UCSD-AML1 (cell line): ENCODE data around the gene CAVIN2.

Source experiments
- DNase-seq: peaks from one replicate; lab custom pipeline; 2025; ENCODE audit not compliant: unreplicated experiment; lab: John Stamatoyannopoulos, UW

The CAVIN2 gene

GRCh38 chr2:191840921-191841320, 6.0 kb downstream of the CAVIN2 start:
- DNase-seq: no peak

GRCh38 chr2:191839918-191840804, 6.7 kb downstream of the CAVIN2 start:
- DNase-seq: no peak

- DNase-seq: no peak
These were observed 8.4 kb downstream of the CAVIN2 start for GRCh38 chr2:191838526-191838925.

- peak; percentile 56 for DNase-seq
These were observed 9.8 kb downstream of the CAVIN2 start for GRCh38 chr2:191836853-191837769.

- peak; percentile 25 for DNase-seq
These were observed 10.4 kb downstream of the CAVIN2 start for GRCh38 chr2:191836471-191836852.

GRCh38 chr2:191835539-191836350, 11.1 kb downstream of the CAVIN2 start:
- no peak for DNase-seq

- no peak for DNase-seq
These were observed 11.8 kb downstream of the CAVIN2 start for GRCh38 chr2:191835100-191835499.

- no peak for DNase-seq
These were observed 13.5 kb downstream of the CAVIN2 start for GRCh38 chr2:191833356-191833755.

- DNase-seq: no peak
These were observed 14.2 kb downstream of the CAVIN2 start for GRCh38 chr2:191832668-191833067.

- peak; percentile 52 for DNase-seq
These were observed 15.4 kb downstream of the CAVIN2 start for GRCh38 chr2:191831410-191831994.

GRCh38 chr2:191824398-191824797, 22.5 kb downstream of the CAVIN2 start:
- DNase-seq: no peak

- DNase-seq: no peak
These were observed 25.8 kb downstream of the CAVIN2 start for GRCh38 chr2:191821078-191821477.

- no peak for DNase-seq
These were observed 28.1 kb downstream of the CAVIN2 start for GRCh38 chr2:191818725-191819350.

- DNase-seq: no peak
These were observed 28.8 kb downstream of the CAVIN2 start for GRCh38 chr2:191818133-191818532.

- DNase-seq: no peak
These were observed 31.9 kb downstream of the CAVIN2 start for GRCh38 chr2:191815010-191815409.

- no peak for DNase-seq
These were observed 32.9 kb downstream of the CAVIN2 start for GRCh38 chr2:191813943-191814342.

GRCh38 chr2:191811807-191812602, 34.9 kb downstream of the CAVIN2 start:
- peak; percentile 74 for DNase-seq

GRCh38 chr2:191806396-191806795, 40.5 kb downstream of the CAVIN2 start:
- DNase-seq: no peak

GRCh38 chr2:191804766-191805165, 42.1 kb downstream of the CAVIN2 start:
- DNase-seq: no peak
